Measurements from ENCODE around the gene ZNF526. TPM values are rescaled to one million over a fixed set of nuclear protein-coding genes. Genes with fewer than 3 reads are reported as not detected.

The ZNF526 gene
- total and polyA plus RNA-seq, 9 of the 15 experiments (the other 6 are each of a cell fraction or from before 2014, with no cell fraction given): 1.3 to 17.9 (median 6.2) TPM

DNA sequence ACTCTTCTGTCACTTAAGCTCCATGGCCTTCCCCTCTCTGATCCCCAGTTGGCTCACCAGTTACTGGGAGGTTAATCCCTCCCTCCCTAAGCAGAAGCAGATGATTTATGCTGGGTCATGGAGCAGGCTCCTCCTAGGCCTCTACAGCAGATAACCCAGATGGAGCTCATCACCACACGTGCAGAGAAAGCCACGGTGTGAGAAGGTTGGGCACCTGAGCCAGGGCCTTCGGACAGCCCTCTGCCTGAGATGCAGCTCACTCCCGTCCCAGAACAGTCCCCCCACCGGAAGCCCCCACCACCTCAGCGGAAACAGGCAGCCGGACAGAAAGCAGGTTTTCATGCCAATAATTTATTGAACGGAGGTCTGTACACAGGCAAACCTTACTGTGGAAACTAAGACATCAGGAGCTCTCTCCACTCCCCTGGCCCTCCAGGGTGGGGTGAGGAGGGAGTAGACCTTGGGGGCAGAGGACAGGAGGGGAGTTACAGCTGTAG is 9.8 kb downstream of the ZNF526 start (continued):
- TF ChIP-seq, protein P1, sequence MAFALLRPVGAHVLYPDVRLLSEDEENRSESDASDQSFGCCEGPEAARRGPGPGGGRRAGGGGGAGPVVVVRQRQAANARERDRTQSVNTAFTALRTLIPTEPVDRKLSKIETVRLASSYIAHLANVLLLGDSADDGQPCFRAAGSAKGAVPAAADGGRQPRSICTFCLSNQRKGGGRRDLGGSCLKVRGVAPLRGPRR (CRISPR knock-in tag; IDR thresholded peaks at IDR 0.05): no peak
- no peak for TF ChIP-seq PRPF4 (IDR thresholded peaks at IDR 0.05; ENCODE audit: insufficient read depth, low read depth, low read length, poor library complexity, severe bottlenecking)
- TF ChIP-seq ESRRB (CRISPR knock-in tag; IDR thresholded peaks at IDR 0.05; ENCODE audit: borderline replicate concordance): no peak
- TF ChIP-seq ZNF436 (CRISPR knock-in tag; IDR thresholded peaks at IDR 0.05): no peak
- no peak for TF ChIP-seq RBFOX2 (IDR thresholded peaks at IDR 0.05; ENCODE audit: low read depth, low read length)
- TF ChIP-seq GATAD2B (IDR thresholded peaks at IDR 0.05; ENCODE audit: borderline replicate concordance): no peak
- TF ChIP-seq ETS2 (tag; IDR thresholded peaks at IDR 0.05; ENCODE audit: borderline replicate concordance, poor library complexity, severe bottlenecking): no peak
- TF ChIP-seq POLR2AphosphoS2 (IDR thresholded peaks at IDR 0.05; ENCODE audit: low read length): peak; percentile 89
- TF ChIP-seq ZKSCAN3 (CRISPR knock-in tag; IDR thresholded peaks at IDR 0.05): no peak
- TF ChIP-seq GABPB1 (CRISPR knock-in tag; IDR thresholded peaks at IDR 0.05): no peak; the same call in 1 of the 2 replicates
- peak; percentile 37; the same call in 1 of the 2 replicates for TF ChIP-seq SOX6 (IDR thresholded peaks at IDR 0.05)
- TF ChIP-seq RUNX1 (IDR thresholded peaks at IDR 0.05; ENCODE audit: low read depth): no peak
- TF ChIP-seq, protein P2, sequence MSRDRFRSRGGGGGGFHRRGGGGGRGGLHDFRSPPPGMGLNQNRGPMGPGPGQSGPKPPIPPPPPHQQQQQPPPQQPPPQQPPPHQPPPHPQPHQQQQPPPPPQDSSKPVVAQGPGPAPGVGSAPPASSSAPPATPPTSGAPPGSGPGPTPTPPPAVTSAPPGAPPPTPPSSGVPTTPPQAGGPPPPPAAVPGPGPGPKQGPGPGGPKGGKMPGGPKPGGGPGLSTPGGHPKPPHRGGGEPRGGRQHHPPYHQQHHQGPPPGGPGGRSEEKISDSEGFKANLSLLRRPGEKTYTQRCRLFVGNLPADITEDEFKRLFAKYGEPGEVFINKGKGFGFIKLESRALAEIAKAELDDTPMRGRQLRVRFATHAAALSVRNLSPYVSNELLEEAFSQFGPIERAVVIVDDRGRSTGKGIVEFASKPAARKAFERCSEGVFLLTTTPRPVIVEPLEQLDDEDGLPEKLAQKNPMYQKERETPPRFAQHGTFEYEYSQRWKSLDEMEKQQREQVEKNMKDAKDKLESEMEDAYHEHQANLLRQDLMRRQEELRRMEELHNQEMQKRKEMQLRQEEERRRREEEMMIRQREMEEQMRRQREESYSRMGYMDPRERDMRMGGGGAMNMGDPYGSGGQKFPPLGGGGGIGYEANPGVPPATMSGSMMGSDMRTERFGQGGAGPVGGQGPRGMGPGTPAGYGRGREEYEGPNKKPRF (IDR thresholded peaks at IDR 0.05; ENCODE audit: low read depth, low read length): no peak
- peak; percentile 83 for TF ChIP-seq ZNF316 (IDR thresholded peaks at IDR 0.05)
- TF ChIP-seq, protein P3, sequence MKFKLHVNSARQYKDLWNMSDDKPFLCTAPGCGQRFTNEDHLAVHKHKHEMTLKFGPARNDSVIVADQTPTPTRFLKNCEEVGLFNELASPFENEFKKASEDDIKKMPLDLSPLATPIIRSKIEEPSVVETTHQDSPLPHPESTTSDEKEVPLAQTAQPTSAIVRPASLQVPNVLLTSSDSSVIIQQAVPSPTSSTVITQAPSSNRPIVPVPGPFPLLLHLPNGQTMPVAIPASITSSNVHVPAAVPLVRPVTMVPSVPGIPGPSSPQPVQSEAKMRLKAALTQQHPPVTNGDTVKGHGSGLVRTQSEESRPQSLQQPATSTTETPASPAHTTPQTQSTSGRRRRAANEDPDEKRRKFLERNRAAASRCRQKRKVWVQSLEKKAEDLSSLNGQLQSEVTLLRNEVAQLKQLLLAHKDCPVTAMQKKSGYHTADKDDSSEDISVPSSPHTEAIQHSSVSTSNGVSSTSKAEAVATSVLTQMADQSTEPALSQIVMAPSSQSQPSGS (CRISPR knock-in tag; IDR thresholded peaks at IDR 0.05): no peak
- no peak for TF ChIP-seq ZNF165 (CRISPR knock-in tag; IDR thresholded peaks at IDR 0.05; ENCODE audit: borderline replicate concordance)
- peak; percentile 59; the same call in 1 of the 2 replicates for TF ChIP-seq RFX5 (IDR thresholded peaks at IDR 0.05; ENCODE audit: low read depth, low read length)
- TF ChIP-seq ZNF133 (CRISPR knock-in tag; IDR thresholded peaks at IDR 0.05): no peak
- no peak for TF ChIP-seq PHF20 (IDR thresholded peaks at IDR 0.05; ENCODE audit: partially characterized antibody)
- no peak for TF ChIP-seq WHSC1 (IDR thresholded peaks at IDR 0.05; ENCODE audit: low read length)
- no peak for TF ChIP-seq ZNF274 (IDR thresholded peaks at IDR 0.05; ENCODE audit: borderline replicate concordance, low read depth, low read length)
- no peak for TF ChIP-seq XRCC5 (IDR thresholded peaks at IDR 0.05; ENCODE audit: low read depth, low read length)
- no peak for TF ChIP-seq OTX1 (CRISPR knock-in tag; IDR thresholded peaks at IDR 0.05)
- TF ChIP-seq SMAD1 (IDR thresholded peaks at IDR 0.05; ENCODE audit: low read depth, low read length, partially characterized antibody): no peak
- TF ChIP-seq PCBP2 (IDR thresholded peaks at IDR 0.05; ENCODE audit: low read depth, low read length, poor library complexity, severe bottlenecking): no peak

Data from K562 (cell line).